AG04449 (cell line): ENCODE results near the gene SBF2.

Experiments used
- CTCF ChIA-PET: fragments of 350-600 bp; formaldehyde crosslinking; extraction: SDS; loops from one replicate; lab custom pipeline; 2021; ENCODE audit warnings: antibody characterized with exemption; lab: Yijun Ruan, JAX
- POLR2A ChIA-PET: fragments of 400-600, 350-600 bp; formaldehyde crosslinking; extraction: SDS; loops from one replicate; lab custom pipeline; 2020; ENCODE audit warnings: antibody characterized with exemption, inconsistent platforms; lab: Yijun Ruan, JAX
- DNase-seq: peaks from one replicate; pipeline ENCODE4 v3.0.0-alpha.2; 2010; ENCODE audit warnings: low read depth, low spot score
- H3K4me3 ChIP-seq: 2 replicates; pipeline ENCODE4 v1.5.1; 2011; ENCODE audit warnings: low read depth, mild to moderate bottlenecking, control low read depth, low read length
- TF ChIP-seq, protein P1 (sequence below): IDR thresholded peaks from one replicate; pipeline ENCODE4 v1.5.1; 2011; ENCODE audit warnings: mild to moderate bottlenecking, moderate library complexity, low read length, control low read depth, inconsistent platforms; ENCODE audit not compliant: insufficient read depth; ENCODE audit errors: missing control alignments

SBF2 gene

DNA sequence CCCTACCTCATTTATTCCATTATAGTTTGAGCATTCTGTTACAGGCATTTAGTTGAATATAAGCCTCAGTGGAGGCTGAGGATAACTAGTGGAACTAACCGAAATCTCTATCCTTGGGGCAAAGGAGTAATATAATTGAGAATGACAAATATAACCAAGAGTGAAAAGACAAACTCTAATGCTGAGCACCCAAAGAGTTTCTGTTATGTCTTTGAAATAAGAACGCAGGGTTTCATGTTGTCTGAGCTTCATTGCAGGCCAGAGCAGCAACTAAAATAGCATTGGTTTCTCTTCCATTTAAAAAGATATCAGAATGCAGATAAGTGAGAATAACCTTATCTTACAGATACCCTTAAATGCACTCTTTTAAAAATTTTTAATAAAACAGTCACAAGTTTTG lies 131.8 kb downstream of the SBF2 start:
- ChIA-PET POLR2A (no interaction called here), CTCF (interaction anchor here (0.9 to 1.0 kb wide), 2 partner anchors 19 to 46 kb away, joined by 3 read pairs; no protein-coding TSS in a partner anchor)
- no peak for DNase-seq
- TF ChIP-seq, protein P1, sequence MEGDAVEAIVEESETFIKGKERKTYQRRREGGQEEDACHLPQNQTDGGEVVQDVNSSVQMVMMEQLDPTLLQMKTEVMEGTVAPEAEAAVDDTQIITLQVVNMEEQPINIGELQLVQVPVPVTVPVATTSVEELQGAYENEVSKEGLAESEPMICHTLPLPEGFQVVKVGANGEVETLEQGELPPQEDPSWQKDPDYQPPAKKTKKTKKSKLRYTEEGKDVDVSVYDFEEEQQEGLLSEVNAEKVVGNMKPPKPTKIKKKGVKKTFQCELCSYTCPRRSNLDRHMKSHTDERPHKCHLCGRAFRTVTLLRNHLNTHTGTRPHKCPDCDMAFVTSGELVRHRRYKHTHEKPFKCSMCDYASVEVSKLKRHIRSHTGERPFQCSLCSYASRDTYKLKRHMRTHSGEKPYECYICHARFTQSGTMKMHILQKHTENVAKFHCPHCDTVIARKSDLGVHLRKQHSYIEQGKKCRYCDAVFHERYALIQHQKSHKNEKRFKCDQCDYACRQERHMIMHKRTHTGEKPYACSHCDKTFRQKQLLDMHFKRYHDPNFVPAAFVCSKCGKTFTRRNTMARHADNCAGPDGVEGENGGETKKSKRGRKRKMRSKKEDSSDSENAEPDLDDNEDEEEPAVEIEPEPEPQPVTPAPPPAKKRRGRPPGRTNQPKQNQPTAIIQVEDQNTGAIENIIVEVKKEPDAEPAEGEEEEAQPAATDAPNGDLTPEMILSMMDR = no peak
- H3K4me3 ChIP-seq = no peak overlapping the region

DNA sequence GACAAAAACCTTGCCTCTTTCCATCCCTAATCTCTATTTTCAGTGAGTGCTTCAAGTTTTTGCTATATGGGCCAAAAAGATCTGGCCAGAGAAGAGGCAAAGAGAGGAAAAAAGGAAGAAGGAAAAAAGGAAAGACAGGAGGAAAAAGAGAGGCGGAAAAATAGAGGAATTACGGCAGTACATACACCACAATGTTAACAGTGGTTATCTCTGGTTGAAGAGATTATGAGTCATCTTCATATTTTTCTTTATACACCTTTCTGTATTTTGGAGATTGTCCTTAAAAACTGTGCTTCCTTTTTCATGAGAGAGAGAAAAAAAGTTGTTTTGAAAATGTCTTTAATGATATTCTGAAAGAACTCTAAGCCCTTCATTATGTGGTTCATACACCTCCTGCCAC lies 133.7 kb downstream of the SBF2 start:
- ChIA-PET CTCF (interaction anchor here (0.6 kb wide), 1 partner anchor 163 kb away, joined by 3 read pairs; no protein-coding TSS in a partner anchor), POLR2A (no interaction called here)
- TF ChIP-seq, protein P1 = no peak
- no peak for DNase-seq
- H3K4me3 ChIP-seq = no peak overlapping the region

DNA sequence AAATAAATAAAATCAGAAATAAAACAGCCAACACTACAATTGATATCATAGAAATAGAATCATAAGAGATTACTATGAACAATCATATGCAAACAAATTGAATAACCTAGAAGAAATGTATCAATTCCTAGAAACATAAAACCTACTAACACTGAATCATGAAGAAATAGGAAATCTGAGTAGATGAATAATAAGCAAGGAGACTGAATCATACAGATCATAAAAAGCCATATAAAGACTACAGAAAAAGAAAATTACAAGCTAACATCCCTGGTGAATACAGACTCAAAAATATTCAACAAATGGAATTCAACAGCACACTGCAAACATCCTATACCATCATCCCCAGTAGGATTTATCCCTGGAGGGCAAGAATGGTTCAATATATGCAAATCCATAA lies 135.6 kb downstream of the SBF2 start:
- no peak overlapping the region for H3K4me3 ChIP-seq
- TF ChIP-seq, protein P1 = no peak
- ChIA-PET CTCF (interaction anchor here (1.1 kb wide), 1 partner anchor 9 kb away, joined by 3 read pairs; no protein-coding TSS in a partner anchor), POLR2A (interaction anchor here (1.0 kb wide), 1 partner anchor 146 kb away, joined by 4 read pairs; the partner anchor contains the start of gene ADM)
- DNase-seq = no peak

DNA sequence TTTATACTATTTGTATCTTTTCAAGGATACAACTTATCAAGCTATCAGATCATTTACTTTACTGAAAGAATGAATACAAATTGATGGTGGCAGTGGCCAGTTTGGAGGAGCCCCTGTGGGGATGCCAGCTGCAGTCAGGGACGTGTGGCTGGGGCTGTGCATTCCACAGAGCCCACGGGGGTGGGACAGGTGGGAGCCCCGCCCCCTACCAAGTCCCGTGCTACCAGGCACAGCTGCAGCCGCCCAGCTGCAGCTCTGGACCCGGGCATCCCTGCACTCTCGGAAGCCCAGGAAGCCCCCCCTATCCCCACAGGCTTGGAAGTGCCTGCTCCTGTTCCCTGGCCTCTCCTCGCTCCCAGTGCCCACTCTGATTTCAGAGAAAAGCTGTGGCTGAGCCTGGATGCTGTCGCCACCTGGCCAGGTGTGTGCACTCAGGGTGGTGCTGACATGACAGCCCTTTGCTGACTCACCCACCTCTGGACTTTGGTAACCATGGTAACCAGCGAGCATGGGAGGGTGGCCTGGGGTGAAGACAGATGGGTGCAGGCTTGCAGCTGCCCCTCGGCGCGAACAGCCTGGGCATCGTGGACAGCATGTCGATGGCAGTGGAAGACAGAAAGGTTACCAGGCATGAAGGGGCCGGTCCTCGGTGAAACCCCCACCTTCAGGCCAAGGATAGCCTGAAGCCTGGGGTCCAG lies 138.1 kb downstream of the SBF2 start:
- TF ChIP-seq, protein P1 = no peak
- CTCF ChIA-PET = interaction anchor here (1.1 kb wide), 1 partner anchor 25 kb away, joined by 3 read pairs; no protein-coding TSS in a partner anchor
- no peak overlapping the region for H3K4me3 ChIP-seq
- POLR2A ChIA-PET = no interaction called here
- DNase-seq = no peak

DNA sequence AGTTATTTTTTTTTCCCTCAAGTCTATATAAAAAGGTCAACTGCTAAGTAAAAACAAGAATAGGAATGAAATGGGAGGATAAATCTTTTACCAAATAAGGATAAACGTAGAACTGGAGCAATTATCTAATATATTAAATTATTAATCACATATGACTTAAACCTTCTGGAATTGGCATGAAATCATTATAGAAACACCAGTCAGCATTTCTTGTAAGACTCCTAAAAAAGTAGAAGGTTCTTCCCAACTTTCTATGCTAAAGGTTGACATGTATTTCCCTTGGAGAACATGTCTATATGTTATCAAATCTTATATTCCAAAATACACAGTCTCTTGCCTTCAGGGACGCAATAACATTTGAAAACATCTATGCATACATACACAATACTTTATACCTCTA lies 143.2 kb downstream of the SBF2 start:
- no peak for DNase-seq
- TF ChIP-seq, protein P1 = no peak
- H3K4me3 ChIP-seq = no peak overlapping the region
- CTCF ChIA-PET = interaction anchor here (1.1 kb wide), 1 partner anchor 10 kb away, joined by 3 read pairs; no protein-coding TSS in a partner anchor
- POLR2A ChIA-PET = interaction anchor here (1.9 kb wide), 1 partner anchor 154 kb away, joined by 5 read pairs; the partner anchor contains the start of gene ADM

DNA sequence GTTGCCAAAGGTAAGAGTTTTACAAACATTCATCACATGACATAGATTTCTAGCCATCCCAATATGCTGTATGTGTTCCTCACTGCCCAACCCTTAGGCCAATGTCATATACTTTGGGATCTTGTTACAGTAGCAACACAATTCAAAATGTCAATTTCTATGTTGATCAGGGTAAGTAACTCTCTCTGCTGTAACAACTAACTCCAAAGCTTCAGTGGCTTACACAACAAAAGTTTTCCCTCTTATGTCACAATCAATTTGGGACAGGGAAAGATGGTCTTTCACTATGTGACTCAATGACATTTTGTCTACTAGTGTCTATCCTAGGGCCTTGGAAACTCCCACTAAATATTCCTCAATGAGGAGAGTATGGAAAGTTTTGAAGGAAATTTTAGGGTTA lies 144.5 kb downstream of the SBF2 start:
- no peak overlapping the region for H3K4me3 ChIP-seq
- POLR2A ChIA-PET = interaction anchor here (1.9 kb wide), 1 partner anchor 155 kb away, joined by 5 read pairs; the partner anchor contains the start of gene ADM
- CTCF ChIA-PET = no interaction called here
- TF ChIP-seq, protein P1 = no peak
- no peak for DNase-seq
